Keratinocyte (primary cell): Measurements from ENCODE around the gene RBX1. TPM values are rescaled to one million over a fixed set of nuclear protein-coding genes. Genes with fewer than 3 reads are reported as not detected.

Experiments used
- DNase-seq: peaks from one replicate; pipeline ENCODE4 v3.0.0-alpha.2; 2011; ENCODE audit warnings: low read depth, missing footprints, low spot score
- FAIRE-seq: peaks from 2 replicates; lab custom pipeline; 2011; peaks lifted over from hg19 to GRCh38; lab: Jason Lieb, UNC
- H2AFZ ChIP-seq: 2 replicates; pipeline ENCODE4 v1.6.0; 2012; ENCODE audit warnings: low read length, control low read depth, inconsistent platforms; ENCODE audit not compliant: control insufficient read depth
- H3K27ac ChIP-seq: 2 replicates; pipeline ENCODE4 v1.5.1; 2011; ENCODE audit warnings: low read length; ENCODE audit not compliant: control insufficient read depth, insufficient read depth
- H3K27me3 ChIP-seq: 3 replicates; pipeline ENCODE4 v1.6.0; 2011; ENCODE audit warnings: low read length; ENCODE audit not compliant: control insufficient read depth, insufficient read depth; ENCODE audit errors: extremely low read depth
- H3K36me3 ChIP-seq, 2 experiments: 2 replicates in 1 of 2; 3 replicates in 1 of 2; pipeline ENCODE4 v1.5.1; 2011; ENCODE audit warnings: low read length in 2 of 2, mild to moderate bottlenecking in 1 of 2; ENCODE audit not compliant: control insufficient read depth in 2 of 2, insufficient read depth in 2 of 2; ENCODE audit errors: extremely low read depth in 1 of 2
- H3K4me1 ChIP-seq: 3 replicates; pipeline ENCODE4 v1.5.1; 2011; ENCODE audit warnings: low read length; ENCODE audit not compliant: control insufficient read depth, insufficient read depth; ENCODE audit errors: extremely low read depth
- H3K4me2 ChIP-seq: 3 replicates; pipeline ENCODE4 v1.6.0; 2011; ENCODE audit warnings: low read depth, low read length; ENCODE audit not compliant: control insufficient read depth, insufficient read depth; ENCODE audit errors: extremely low read depth
- H3K4me3 ChIP-seq, 3 experiments: fragments of 200-600 bp in 1 of 3; sonication (generic) in 1 of 3; 2 replicates in 2 of 3; 3 replicates in 1 of 3; pipeline ENCODE4 v1.5.1; 2011 to 2016; ENCODE audit warnings: low read length in 3 of 3, mild to moderate bottlenecking in 3 of 3, control low read depth in 2 of 3, inconsistent platforms in 1 of 3, low read depth in 1 of 3, mixed read lengths in 1 of 3, mixed run types in 1 of 3, moderate library complexity in 1 of 3; ENCODE audit not compliant: control insufficient read depth in 2 of 3, insufficient read depth in 2 of 3; ENCODE audit errors: extremely low read depth in 1 of 3
- H3K79me2 ChIP-seq: 2 replicates; pipeline ENCODE4 v1.6.0; 2012; ENCODE audit warnings: low read length; ENCODE audit not compliant: control insufficient read depth, insufficient read depth
- H3K9ac ChIP-seq: 3 replicates; pipeline ENCODE4 v1.6.0; 2011; ENCODE audit warnings: low read length; ENCODE audit not compliant: control insufficient read depth, insufficient read depth; ENCODE audit errors: extremely low read depth
- H3K9me1 ChIP-seq: 3 replicates; pipeline ENCODE4 v1.6.0; 2011; ENCODE audit warnings: low read length; ENCODE audit not compliant: control insufficient read depth, insufficient read depth; ENCODE audit errors: extremely low read depth
- H3K9me3 ChIP-seq: 2 replicates; pipeline ENCODE4 v1.5.1; 2012; ENCODE audit warnings: low read depth, low read length; ENCODE audit not compliant: control insufficient read depth
- H4K20me1 ChIP-seq: 3 replicates; pipeline ENCODE4 v1.6.0; 2011; ENCODE audit warnings: low read length; ENCODE audit not compliant: control insufficient read depth, insufficient read depth; ENCODE audit errors: extremely low read depth
- CTCF ChIP-seq, 3 experiments: IDR thresholded peaks in 1 of 3; conservative IDR thresholded peaks in 1 of 3; optimal IDR thresholded peaks in 1 of 3; 2 replicates in 2 of 3; 3 replicates in 1 of 3; pipeline versions ENCODE3 to v1.5.1; 2011; ENCODE audit warnings: low read length in 3 of 3, mild to moderate bottlenecking in 3 of 3, moderate library complexity in 2 of 3, control low read depth in 1 of 3, inconsistent platforms in 1 of 3; ENCODE audit not compliant: insufficient read depth in 2 of 3; ENCODE audit errors: extremely low read depth in 1 of 3
- EZH2 ChIP-seq: IDR thresholded peaks from one replicate; pipeline ENCODE4 v1.6.1; 2012; ENCODE audit warnings: inconsistent platforms, mild to moderate bottlenecking, low read length, moderate library complexity
- dilution Hi-C: fragments of 300-500 bp; cut with MboI; formaldehyde crosslinking; loops from one replicate; pipeline ENCODE4 v1.7.0; 2020; ENCODE audit warnings: low sequenced_read_pairs; ENCODE audit not compliant: extremely low pct_ligation_motif_present
- polyA plus RNA-seq, 5 experiments: library from polyadenylated mRNA; depleted of rRNA in 3 of 5; stranded (reverse) in 3 of 5; stranded (forward) in 1 of 5; unstranded in 1 of 5; fragments of >200 nt; gene quantifications; 1 replicate in 1 of 5; 2 replicates in 3 of 5; 3 replicates in 1 of 5; pipeline versions ENCODE4 v1.2.1 to v1.2.3, GENCODE V29; 2011 to 2012; ENCODE audit warnings: missing spikeins in 2 of 5, low read depth in 1 of 5, low replicate concordance in 1 of 5
- small RNA-seq, 3 experiments: library from RNA; depleted of rRNA; stranded (forward); fragments of <200 nt; gene quantifications; one replicate each; pipeline ENCODE3, GENCODE V24; 2012; ENCODE audit warnings: low read depth in 3 of 3, low replicate concordance in 1 of 3; ENCODE audit not compliant: insufficient read length in 3 of 3

Gene RBX1
- polyA plus RNA-seq, 1 donor (not counting 4 experiments of a cell fraction or from before 2014, with no cell fraction given) = 143 TPM

GRCh38 chr22:41022470-41023298 is 71.5 kb downstream of the RBX1 start:
- Histone ChIP-seq H3K9me1 (no peaks in the 10 kb centered on the region), H3K4me3 (peak overlapping the region; percentile 56 to 93 (median 77)), H3K27me3 (no peaks in the 10 kb centered on the region), H3K36me3 (no peaks in the 10 kb centered on the region), H3K9ac (peak overlapping the region; percentile 81), H3K4me2 (peak overlapping the region; percentile 100), H3K79me2 (no peaks in the 10 kb centered on the region), H4K20me1 (no peaks in the 10 kb centered on the region), H2AFZ (peak overlapping the region; percentile 60), H3K9me3 (no peaks in the 10 kb centered on the region), H3K27ac (peak overlapping the region; percentile 79), H3K4me1 (peaks cover 12% of the 10 kb centered on the region)
- TF ChIP-seq EZH2 = no peak
- TF ChIP-seq CTCF (optimal IDR thresholded peaks at IDR 0.05 in 1 of 3, IDR thresholded peaks at IDR 0.05 in 1 of 3, conservative IDR thresholded peaks at IDR 0.05 in 1 of 3; ENCODE audit: extremely low read depth in 1 of 3, insufficient read depth in 2 of 3, low read length in 3 of 3) = no peak
- dilution Hi-C loops = no loop called here
- FAIRE-seq = peak; percentile 63
- DNase-seq = no peak

Small RNA genes lying within 50 kb of the gene (small RNA-seq; reads per million reads assigned to genes)
- gene RF00017 = 0 reads per million in 3 experiments
- gene RNU6-379P = 0 reads per million in 3 experiments

Other genes with a start within 250 kb of the RBX1 start
- gene SLC25A17, start 132.0 kb upstream of the RBX1 start, polyA plus RNA-seq = 31.7 to 40.0 TPM (median 38.0 TPM) in 3 replicates
- gene ST13, start 94.7 kb upstream of the RBX1 start, polyA plus RNA-seq = 111 to 185 TPM (median 166 TPM) in 3 replicates
- gene XPNPEP3, start 94.2 kb upstream of the RBX1 start, polyA plus RNA-seq = 18.0 to 27.6 TPM (median 21.1 TPM) in 3 replicates
- gene DNAJB7, start 89.3 kb upstream of the RBX1 start, polyA plus RNA-seq = not detected in 3 replicates
- 7.9 to 10.5 TPM (median 9.7 TPM) in 3 replicates for gene EP300, start 141.2 kb downstream of the RBX1 start, polyA plus RNA-seq